GM12872 (cell line): ENCODE measurements around the gene ARID3A.

ENCODE experiments used
- CTCF ChIP-seq: IDR thresholded peaks from 3 replicates; pipeline ENCODE4 v1.5.1; 2011; ENCODE audit warnings: low read depth, mild to moderate bottlenecking, low read length, moderate library complexity; ENCODE audit not compliant: insufficient read depth

Gene ARID3A

GRCh38 chr19:1011831-1012333 lies 86.0 kb downstream of the ARID3A start:
- TF ChIP-seq CTCF, result no peak

- no peak for TF ChIP-seq CTCF
Observed at GRCh38 chr19:1012334-1012733, 86.5 kb downstream of the ARID3A start.

GRCh38 chr19:1013218-1013617 lies 87.4 kb downstream of the ARID3A start:
- TF ChIP-seq CTCF, result no peak

- TF ChIP-seq CTCF, result no peak
Observed at GRCh38 chr19:1014161-1015060, 88.6 kb downstream of the ARID3A start.

GRCh38 chr19:1015061-1015781 lies 89.4 kb downstream of the ARID3A start:
- TF ChIP-seq CTCF, result no peak

- TF ChIP-seq CTCF, result no peak
Observed at GRCh38 chr19:1015782-1016646, 90.2 kb downstream of the ARID3A start.
